NAMALWA (cell line): ENCODE measurements around the gene SH2D5.
"Not testable (repeated sequence)": the region's sequence is repeated elsewhere in the genome, so short reads cannot be mapped to it uniquely, and the experiment has no call there.

Source experiments
- DNase-seq: peaks from one replicate; pipeline ENCODE4 v3.0.0-alpha.2; 2015; ENCODE audit warnings: low spot score

Gene SH2D5

DNA sequence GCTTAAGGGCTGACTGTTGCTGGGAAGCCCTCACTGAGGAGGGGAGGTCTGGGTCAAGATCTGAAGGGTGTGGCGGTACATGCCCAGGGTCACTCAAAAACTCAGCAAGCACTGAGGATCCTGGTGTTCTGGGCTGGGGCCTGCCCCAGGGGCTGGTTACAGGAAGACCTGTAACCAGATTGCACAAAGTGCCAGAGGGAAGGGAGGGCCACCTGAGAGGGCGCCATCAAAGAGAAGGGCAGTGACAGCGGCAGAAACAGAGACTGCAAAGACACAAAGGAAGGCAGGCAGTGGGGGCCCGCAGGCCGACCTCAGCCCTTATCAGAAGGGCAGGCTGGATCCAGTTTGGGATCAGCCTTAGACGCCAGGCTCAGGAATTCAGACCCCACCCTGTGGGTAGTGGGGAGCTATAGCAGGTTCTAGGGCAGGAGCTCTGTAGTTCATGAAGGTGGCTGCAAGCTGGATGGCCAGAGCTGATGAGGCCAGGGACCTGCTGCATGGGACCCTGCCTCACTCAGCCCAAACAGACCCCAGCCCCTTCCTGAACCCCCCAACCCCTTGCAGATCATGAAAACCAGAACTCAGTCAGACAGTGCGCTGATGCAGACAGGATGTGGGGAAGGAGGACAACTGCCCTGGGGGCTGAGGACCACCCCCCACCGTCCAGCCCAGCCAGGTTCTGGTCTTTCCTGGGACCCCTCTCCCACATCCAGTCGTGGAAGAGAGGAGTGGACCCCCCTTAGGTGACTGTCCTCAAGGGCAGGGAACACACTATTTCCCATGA, 3.9 kb downstream of the SH2D5 start:
- DNase-seq = no peak

DNA sequence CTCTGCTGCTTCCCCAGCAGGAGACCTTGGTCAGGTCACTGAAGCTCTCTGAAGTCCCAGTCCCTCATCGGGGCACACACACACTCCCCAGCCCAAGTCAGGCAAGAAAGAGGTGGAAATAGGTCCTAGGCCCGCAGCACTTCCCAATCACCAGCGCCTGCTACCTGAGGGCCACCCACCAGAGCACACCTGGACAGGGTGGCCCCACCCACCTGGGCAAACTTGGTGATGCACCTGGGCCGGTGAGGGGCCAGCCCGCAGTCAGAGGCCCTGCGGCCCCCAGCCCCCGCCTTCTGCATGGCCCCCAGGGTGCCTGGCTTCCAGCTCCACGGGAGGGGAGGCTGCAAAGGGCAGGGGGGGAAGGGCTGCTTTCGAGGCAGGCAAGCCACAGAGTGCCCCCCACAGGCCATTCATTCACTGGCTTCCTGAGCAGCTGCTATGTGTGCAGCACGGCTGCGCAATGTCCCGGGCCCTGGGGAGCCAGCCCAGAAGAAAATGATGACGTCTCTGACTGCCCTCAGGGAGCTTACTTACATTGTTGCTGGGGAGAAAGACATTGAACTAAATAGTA, 4.7 kb downstream of the SH2D5 start:
- DNase-seq = peak; percentile 38

DNA sequence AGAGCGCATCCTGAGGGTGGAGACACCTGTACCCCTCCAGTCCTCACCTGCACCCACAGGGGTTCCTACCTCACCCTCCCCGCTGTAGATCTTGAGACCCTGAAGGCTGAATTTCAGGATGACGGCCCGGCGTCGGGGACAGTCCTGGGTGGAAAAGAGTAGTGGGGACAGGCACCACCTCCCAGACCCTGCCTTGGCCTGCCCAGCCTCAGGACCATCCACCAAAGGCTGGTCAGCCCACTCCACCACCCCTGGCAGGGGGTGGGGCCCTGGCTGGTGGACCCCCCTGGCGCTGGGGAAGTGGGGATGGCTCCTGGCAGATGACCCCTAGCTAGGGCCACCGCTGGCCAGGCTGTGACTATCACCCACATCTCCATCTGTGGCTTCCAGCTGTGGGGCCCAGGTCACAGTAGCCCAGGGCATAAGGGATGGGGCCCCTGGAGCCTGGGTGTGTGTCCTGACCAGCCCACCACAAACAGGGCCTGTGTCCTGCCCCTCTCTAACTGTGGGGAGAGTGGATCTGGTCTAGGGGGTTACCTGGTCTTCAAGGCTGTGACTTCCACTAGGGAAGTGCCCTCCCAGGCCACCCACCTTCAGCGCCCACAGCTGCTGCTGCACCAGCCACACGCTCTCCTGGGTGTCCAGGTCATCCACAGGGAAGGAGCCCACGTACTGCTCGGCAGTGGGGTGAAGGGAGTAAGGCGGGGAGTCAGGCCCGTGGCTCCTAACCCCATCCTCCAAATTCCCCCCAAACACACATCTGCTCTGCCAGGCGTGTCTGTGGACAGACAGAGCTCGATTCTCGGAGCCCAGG, 5.4 kb downstream of the SH2D5 start:
- DNase-seq = no peak

DNA sequence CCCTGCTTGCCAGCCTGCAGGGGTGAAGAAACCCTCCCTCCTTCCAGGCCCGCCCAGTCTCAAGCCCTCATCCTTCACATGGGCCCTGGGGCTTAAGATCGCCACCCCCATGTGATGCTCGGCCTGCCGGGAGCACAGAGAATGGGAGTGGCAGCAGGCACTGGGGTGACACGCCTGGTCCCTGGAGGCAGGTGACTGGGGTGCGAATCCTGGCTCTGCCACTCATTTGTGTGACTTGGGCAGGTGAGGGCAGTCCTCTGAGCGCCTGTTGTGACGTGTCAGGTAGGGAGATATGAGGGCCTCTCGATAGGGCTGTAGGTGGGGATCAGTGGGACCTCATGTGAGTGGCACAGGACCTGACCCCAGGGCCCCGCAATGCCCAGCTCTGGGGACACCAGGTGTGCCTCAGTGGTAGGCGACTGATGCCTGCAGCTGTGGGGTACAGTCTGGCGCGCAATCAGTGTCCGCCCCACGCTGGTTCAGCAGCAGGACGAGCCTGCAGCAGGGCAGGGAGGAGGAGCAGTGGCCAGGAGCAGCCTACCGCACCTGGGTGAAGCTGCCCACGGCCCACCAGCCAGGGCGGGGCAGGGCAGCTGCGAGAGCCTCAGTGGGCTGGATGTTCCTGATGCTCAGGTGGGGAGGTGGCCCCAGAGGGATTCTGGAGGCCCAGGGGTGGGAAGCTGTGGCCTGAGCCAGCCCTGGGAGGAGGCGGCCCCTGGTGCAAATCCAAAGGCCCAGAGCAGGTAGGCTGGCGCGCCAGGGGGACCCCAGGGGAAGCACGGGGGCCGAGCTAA, 6.2 kb downstream of the SH2D5 start:
- no peak for DNase-seq

DNA sequence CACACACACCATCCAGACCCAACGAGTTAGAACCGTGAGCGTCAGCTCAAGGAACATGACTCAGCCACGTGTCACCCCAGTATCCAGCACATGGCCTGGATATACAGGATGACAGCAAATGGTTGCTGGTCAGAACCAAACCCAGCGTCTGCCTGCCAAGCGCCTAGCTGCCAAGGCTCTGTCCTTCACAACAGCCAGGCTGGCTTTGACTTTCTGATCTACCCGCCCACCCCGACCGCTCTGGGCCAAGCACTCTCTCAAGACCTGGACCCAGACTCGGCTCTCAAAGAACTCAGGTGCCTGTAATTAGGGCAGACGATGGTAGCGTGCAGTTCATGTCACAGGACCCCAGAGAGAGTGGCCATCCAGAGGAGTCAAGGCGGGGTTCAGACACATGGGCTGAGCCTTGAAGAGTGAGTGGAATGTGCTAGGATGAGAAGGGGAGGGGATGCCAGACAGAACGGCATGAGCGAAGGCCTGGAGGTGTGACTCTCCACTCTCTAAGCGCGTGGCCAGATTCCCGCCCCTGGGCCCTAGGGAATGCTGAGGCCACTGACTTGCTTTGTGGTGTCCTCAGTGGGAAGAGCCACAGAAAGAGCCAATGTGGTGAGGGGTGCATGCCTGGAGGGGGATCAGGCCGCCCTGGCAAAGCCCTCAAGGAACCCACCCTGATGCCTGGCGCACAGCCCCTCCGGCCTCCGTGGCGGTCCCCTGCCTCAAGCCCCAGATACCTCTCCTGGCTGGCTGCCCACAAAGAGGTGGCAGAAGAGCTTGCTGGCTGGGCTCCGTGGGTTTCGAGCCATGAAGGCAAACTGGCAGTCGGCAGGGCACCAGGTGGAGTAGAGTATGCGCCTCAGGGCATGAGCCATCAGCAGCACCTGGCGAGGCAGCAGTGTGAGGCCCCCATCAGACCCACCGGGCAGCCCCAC, 7.0 kb downstream of the SH2D5 start:
- DNase-seq = no peak

DNA sequence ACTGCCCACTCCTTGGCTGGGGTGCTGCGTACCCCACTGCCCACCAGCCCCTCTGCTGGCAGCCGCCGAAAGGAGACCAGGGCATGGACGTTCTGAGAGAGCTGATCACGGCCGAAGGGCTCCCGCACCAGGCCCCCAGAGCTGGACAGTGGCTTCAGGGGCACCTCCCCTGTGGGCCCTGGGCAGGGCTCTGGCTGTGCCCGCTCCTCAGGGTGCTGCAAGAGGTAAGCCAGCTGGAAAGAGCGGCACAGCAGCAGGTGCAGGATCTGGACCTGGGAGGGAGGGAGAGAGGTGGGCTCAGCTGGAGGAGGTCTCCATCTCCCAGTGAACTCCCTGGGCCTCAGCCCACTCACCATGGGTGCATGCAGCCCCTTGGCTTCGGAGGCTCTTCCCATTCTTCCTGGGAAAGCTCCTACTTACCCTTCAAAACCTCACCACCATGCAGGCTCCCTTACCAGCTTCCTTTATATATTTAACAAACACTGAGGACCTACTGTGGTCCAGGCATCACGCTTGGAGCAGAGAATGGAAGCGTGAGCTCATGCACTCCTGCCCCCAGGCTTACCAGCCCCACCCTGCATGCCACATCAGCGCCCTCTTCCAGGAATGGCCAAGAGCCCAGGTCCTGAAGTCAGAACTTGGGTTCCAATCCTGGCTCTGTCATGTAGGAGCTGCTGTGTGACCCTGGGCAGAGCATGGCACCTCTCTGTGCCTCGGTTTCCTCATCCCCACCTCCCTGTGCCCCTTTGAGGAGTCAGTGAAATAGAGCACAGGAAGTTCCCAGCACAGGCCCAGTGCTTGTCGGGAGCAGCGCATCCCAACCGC, 7.9 kb downstream of the SH2D5 start:
- DNase-seq = no peak

DNA sequence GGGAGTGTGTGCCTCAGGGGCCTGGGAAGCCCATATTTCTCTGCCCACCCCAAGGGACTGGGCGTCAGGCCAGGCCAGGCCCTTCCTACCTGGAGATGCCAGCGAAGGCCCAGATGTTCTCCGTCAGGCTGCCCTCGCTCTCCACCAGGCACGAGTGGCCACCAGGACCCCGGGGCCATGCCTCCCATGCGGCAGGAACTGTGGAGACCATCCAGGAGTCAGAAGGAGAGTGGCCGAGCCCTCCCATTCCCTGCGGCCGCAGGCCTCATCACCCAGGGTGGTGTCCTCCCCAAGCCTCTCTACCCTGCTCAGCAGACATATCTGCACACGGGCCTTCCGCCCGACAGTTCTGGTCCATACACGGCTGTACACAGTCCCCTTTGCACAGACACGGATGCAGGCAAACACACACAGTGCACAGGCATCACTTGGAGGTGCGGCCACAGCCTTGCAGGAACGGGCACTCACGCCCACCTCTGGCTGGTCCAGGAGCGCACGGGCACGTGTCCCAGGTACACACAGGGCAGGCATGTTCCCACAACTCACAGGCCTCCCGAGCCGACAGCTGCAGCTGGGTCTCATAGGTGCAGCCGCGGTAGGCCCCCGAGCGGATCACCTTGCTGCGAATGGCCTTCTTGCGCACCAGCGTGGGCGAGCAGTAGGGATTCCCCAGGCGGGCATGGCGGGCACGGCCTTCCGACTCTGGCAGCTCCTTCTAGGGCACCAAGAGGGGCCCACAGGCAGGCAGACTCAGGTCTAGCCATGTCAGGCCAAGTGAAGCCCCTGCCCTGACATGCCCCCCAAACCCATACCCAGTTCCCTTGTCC, 8.8 kb downstream of the SH2D5 start:
- DNase-seq = no peak

- DNase-seq = no peak
Observed at GRCh38 chr1:20723159-20723536, 9.4 kb downstream of the SH2D5 start.

DNA sequence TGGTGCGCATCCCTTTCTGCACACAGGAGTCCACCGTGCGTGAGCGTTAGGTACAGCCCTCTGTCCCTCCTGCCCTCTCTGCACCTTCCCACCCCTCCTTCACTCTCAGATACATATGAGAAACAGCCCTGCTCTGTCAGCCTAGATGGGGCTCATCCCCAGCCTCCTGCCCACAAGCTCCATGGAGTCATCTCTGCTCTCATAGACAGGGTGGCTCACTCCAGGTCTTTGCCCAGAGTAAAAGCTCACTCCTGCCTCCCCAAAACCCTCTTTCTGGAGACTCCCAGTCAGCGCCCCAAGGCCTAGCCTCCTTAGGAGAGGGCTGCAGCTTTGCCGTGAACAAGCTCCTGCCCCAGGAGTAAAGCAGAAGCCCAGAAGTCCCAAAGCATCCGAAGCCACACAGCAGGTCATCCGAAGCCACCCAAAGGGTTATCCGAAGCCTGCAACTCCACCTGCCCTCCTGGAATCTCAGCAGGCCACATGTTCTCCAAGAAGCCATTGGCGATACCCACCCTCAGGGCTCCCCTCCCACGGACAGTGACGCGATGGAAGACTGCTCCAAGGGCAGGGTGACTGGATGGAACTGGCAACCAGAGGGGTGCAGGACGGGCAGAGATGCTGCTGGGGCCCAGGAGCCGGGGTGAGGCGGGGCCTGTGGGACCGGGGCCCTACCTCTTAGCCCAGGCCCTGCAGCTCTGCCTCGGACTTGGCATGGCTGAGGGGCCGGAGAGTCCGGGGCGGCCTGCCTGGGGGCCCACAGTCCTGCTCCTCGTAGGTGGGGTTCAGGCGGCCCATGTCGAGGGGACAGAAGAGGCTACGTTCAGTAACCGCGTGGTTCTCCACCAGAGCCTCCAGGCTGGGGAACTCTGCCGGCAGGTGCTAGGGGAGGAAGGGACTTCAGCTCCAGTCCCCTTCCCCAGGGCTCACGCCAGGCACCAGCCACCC, 11.1 kb downstream of the SH2D5 start:
- no peak for DNase-seq

- no peak for DNase-seq
Observed at GRCh38 chr1:20720631-20721091, 11.8 kb downstream of the SH2D5 start.

DNA sequence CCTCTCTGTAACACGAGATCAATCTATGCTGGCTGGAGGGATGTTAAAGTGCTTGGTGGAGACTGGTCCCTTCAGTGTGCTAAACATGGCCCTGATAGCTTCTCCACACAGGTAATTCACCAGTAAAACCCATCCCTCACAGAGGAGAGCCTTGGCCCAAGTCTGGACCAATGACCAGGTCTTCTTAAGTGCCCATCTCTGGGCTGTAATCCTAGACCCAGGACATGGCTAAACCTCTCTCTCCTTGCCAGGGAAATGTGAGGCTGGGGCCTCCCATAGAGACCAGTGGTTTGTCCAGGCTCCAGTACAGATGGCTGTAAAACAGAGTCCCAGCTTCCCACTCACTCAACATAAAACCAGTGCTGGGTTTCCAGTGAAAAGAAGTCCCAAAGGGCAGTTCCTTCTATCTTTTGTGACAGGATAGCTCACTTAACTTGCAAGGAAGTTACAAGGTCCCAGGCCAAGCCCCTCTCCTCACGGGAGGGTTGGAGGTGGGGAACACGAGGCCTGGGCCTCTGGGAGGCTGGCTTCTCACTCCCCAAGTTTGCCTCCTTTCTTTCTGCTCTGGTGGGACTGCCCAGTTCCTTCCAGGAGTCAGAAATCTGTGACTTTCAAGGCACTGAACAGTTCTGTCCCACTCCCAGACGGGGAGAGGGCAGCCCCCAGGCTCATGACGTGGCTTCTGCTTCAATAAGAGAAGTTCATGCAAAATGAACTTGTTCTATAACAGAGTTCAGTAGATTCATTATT, 12.5 kb downstream of the SH2D5 start:
- no peak for DNase-seq

- no peak for DNase-seq
Observed at GRCh38 chr1:20719261-20719660, 13.2 kb downstream of the SH2D5 start.

DNA sequence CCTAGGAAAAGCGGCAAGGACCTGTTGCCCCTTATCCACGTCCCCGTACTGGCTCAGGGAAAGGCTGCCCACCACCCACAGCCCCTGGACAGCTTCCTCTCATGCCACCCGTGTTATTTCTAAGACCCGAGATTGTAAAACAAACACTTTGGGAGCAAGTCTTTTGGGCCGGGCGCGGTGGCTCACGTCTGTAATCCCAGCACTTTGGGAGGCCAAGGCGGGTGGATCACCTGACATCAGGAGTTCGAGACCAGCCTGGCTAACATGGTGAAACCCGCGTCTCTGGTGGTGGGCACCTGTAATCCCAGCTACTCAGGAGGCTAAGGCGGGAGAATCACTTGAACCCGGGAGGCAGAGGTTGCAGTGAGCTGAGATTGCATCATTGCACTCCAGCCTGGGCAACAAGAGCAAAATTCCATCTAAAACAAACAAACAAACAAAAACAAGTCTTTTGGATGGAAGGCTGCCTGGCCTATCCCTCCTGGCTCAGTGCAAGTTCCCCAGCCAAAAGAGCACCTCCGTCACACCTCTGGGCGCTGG, 14.1 kb downstream of the SH2D5 start:
- not testable (repeated sequence) for DNase-seq

DNA sequence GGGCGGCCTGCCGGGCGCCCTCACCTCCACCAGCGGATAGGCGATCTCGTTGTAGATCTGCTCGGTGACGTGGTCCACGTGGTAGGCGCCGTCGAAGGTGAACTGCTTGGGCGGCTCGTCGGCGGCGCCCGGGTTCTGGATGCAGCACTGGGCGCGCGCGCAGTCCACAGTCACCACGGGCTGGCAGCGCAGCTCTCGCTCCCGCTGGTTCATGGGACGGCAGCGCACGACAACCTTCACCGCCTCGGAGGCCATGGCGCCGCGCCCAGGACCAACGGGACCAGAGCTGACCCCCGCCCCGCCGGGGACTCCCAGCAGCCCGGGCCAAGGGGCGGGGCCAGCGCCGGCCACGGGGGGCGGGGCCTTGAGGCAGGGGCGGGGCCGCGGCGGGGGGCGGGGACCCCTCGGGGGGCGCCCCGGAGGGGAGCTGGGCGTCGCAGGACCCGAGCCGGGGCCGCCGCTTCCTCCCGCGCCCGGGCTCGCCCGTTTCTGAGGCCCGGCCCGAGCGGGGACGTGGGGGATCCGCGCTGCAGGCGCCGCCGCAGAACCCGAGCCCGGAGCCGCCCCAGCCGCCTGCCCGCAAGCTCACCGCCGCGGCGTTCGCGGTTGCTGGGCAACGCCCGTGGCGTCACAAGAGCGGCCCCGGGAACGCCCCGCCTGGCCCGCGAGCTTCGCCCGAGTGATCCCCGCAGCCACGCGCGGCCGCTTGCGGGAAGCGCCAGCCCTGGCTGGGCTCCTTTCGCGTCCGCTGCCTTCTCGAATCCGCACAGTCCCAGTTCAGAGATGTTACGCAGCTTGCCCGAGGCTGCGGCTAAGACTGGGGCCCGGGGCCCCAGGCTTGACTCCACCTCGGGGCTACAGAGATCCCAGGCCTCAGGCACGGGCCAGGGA, 14.8 kb downstream of the SH2D5 start, which contains the start of gene KIF17:
TSS of gene KIF17 (minus strand) at position 556 of the 891 bp plus-strand sequence. CDS start at position 255, 301 bp downstream.
- no peak for DNase-seq

DNA sequence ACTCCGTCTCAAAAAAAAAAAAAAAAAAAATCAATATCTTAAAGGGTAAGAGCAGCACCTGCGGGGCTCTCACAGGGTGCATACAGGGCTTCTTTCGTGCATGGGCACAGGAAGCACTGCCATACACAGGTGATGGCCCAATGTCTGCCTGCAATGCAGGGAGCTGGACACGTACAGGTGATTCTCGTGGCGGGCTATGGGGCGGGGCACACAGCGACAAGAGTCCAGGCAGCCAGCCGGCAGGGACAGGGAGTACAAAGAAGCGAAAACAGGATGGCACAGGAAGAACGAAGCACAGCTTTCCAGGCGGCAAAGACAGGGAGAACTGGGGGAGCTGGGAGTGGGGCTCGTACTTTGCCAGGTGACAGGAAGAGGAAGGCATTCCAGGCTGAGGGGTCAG, 16.3 kb downstream of the SH2D5 start:
- no peak for DNase-seq

DNA sequence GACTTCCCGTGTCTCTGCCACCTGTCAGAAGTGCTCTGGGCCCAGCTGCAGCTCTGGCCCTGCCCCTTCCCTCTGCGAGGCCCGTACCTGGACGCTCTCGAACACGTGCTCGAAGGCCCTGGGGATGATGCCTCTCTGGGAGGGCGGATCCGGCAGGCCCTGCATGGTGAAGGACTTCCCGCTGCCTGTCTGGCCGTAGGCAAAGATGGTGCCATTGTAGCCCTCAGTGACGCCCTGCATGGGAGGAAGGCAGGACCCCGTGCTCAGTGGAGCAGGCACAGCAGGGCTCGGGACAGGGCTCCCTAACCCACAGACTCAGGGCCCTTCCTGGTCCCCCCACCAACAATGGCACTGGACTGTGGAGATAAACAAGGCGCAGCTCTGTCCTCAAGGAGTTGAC, 17.1 kb downstream of the SH2D5 start:
- no peak for DNase-seq
